ENCODE results near the gene HAUS1.

The HAUS1 gene

GRCh38 chr18:46164920-46165319 lies 60.7 kb downstream of the HAUS1 start:
- H4K20me1 ChIP-seq (ENCODE audit: control insufficient read depth, insufficient read depth, low read depth, low read length), result no peaks in the 10 kb centered on the region
- no peaks in the 10 kb centered on the region for H3K36me3 ChIP-seq (ENCODE audit: control insufficient read depth, low read length)
- no peaks in the 10 kb centered on the region for H3K27me3 ChIP-seq (ENCODE audit: control insufficient read depth, low read length)
- no peak overlapping the region for H3K4me2 ChIP-seq (ENCODE audit: low read length)
- no peaks in the 10 kb centered on the region for H3K9me3 ChIP-seq (ENCODE audit: control insufficient read depth, insufficient read depth, low read length)
- no peaks in the 10 kb centered on the region for H3F3A ChIP-seq (ENCODE audit: control insufficient read depth, insufficient read depth)
- H3K9me2 ChIP-seq (replicated peaks; ENCODE audit: control insufficient read depth, low read length), result no peaks in the 10 kb centered on the region
- no peaks in the 10 kb centered on the region for H3K79me2 ChIP-seq (ENCODE audit: control insufficient read depth, low read length)
- H3K27ac ChIP-seq (ENCODE audit: low read depth, low read length), result no peak overlapping the region
- no peak overlapping the region for H3K4me3 ChIP-seq (ENCODE audit: low read length)
- TF ChIP-seq EZH2phosphoT487 (IDR thresholded peaks at IDR 0.05; ENCODE audit: borderline replicate concordance, low read length), result no peak
- no peak for TF ChIP-seq CTCF (IDR thresholded peaks at IDR 0.05; ENCODE audit: low read depth, low read length, poor library complexity, severe bottlenecking)
- peaks cover 10% of the 10 kb centered on the region for H3K4me1 ChIP-seq (ENCODE audit: control insufficient read depth, low read length)

- Histone ChIP-seq H3K4me3 (ENCODE audit: low read length) (no peak overlapping the region), H3K79me2 (ENCODE audit: control insufficient read depth, low read length) (no peaks in the 10 kb centered on the region), H3K9me3 (ENCODE audit: control insufficient read depth, insufficient read depth, low read length) (no peaks in the 10 kb centered on the region), H3K27me3 (ENCODE audit: control insufficient read depth, low read length) (no peaks in the 10 kb centered on the region), H3K9me2 (replicated peaks; ENCODE audit: control insufficient read depth, low read length) (no peaks in the 10 kb centered on the region), H3K4me1 (ENCODE audit: control insufficient read depth, low read length) (peaks cover 10% of the 10 kb centered on the region), H3K36me3 (ENCODE audit: control insufficient read depth, low read length) (no peaks in the 10 kb centered on the region), H3K27ac (ENCODE audit: low read depth, low read length) (no peak overlapping the region), H3F3A (ENCODE audit: control insufficient read depth, insufficient read depth) (no peaks in the 10 kb centered on the region), H4K20me1 (ENCODE audit: control insufficient read depth, insufficient read depth, low read depth, low read length) (no peaks in the 10 kb centered on the region), H3K4me2 (ENCODE audit: low read length) (no peak overlapping the region)
- TF ChIP-seq CTCF (IDR thresholded peaks at IDR 0.05; ENCODE audit: low read depth, low read length, poor library complexity, severe bottlenecking) (no peak), EZH2phosphoT487 (IDR thresholded peaks at IDR 0.05; ENCODE audit: borderline replicate concordance, low read length) (no peak)
Measured at GRCh38 chr18:46166261-46166970, 62.2 kb downstream of the HAUS1 start.

DNA sequence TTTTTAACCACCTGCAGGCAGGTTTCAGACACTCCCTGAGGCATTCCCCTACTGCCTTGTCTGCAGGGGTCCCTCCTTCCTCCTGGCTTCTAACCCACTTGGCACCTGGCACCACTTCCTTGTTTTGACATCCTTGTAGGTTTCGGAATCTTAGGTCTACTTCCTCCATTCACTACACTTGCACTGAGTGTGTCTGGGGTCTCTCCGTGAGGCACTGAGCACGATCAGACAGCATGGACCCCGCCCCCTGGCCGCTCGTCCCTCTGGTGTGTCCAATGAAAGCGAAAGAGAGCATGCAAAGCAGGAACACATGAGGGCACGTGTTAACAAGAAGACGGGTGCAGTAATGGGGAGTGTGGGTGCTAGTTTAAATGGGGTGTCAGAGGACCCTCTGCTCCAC lies 63.8 kb downstream of the HAUS1 start:
- no peaks in the 10 kb centered on the region for H3K27me3 ChIP-seq (ENCODE audit: control insufficient read depth, low read length)
- H3F3A ChIP-seq (ENCODE audit: control insufficient read depth, insufficient read depth), result no peaks in the 10 kb centered on the region
- TF ChIP-seq EZH2phosphoT487 (IDR thresholded peaks at IDR 0.05; ENCODE audit: borderline replicate concordance, low read length) (no peak), CTCF (IDR thresholded peaks at IDR 0.05; ENCODE audit: low read depth, low read length, poor library complexity, severe bottlenecking) (no peak)
- no peaks in the 10 kb centered on the region for H4K20me1 ChIP-seq (ENCODE audit: control insufficient read depth, insufficient read depth, low read depth, low read length)
- H3K36me3 ChIP-seq (ENCODE audit: control insufficient read depth, low read length), result no peaks in the 10 kb centered on the region
- H3K4me2 ChIP-seq (ENCODE audit: low read length), result peak overlapping the region; percentile 62
- H3K4me3 ChIP-seq (ENCODE audit: low read length), result peak overlapping the region; percentile 59
- peaks cover 15% of the 10 kb centered on the region for H3K4me1 ChIP-seq (ENCODE audit: control insufficient read depth, low read length)
- no peaks in the 10 kb centered on the region for H3K9me3 ChIP-seq (ENCODE audit: control insufficient read depth, insufficient read depth, low read length)
- H3K27ac ChIP-seq (ENCODE audit: low read depth, low read length), result no peak overlapping the region
- no peaks in the 10 kb centered on the region for H3K9me2 ChIP-seq (replicated peaks; ENCODE audit: control insufficient read depth, low read length)
- no peaks in the 10 kb centered on the region for H3K79me2 ChIP-seq (ENCODE audit: control insufficient read depth, low read length)

Measured in DOHH2 (cell line).